ENCODE measurements around the gene BORCS8. TPM values are rescaled to one million over a fixed set of nuclear protein-coding genes. Genes with fewer than 3 reads are reported as not detected.

BORCS8 gene
- polyA plus RNA-seq, 1 donor = 18.7 TPM

Other genes with a start within 250 kb of the BORCS8 start
- gene SUGP2, start 158.6 kb downstream of the BORCS8 start, polyA plus RNA-seq (ENCODE audit: insufficient read length) = 129 TPM
- gene ARMC6, start 158.5 kb downstream of the BORCS8 start, polyA plus RNA-seq (ENCODE audit: insufficient read length) = 40.9 TPM
- gene SLC25A42, start 128.2 kb downstream of the BORCS8 start, polyA plus RNA-seq (ENCODE audit: insufficient read length) = 20.0 TPM
- gene TMEM161A, start 53.7 kb downstream of the BORCS8 start, polyA plus RNA-seq (ENCODE audit: insufficient read length) = 26.1 TPM
- 1.8 TPM for gene MEF2B, start 21.9 kb downstream of the BORCS8 start, polyA plus RNA-seq (ENCODE audit: insufficient read length)
- 62.1 TPM for gene RFXANK, start 106 bp upstream of the BORCS8 start, polyA plus RNA-seq (ENCODE audit: insufficient read length)
- 11.4 TPM for gene NR2C2AP, start 11.3 kb upstream of the BORCS8 start, polyA plus RNA-seq (ENCODE audit: insufficient read length)
- 0.05 TPM for gene NCAN, start 19.8 kb upstream of the BORCS8 start, polyA plus RNA-seq (ENCODE audit: insufficient read length)
- gene TM6SF2, start 81.1 kb upstream of the BORCS8 start, polyA plus RNA-seq (ENCODE audit: insufficient read length) = 3.4 TPM
- 57.4 TPM for gene SUGP1, start 128.4 kb upstream of the BORCS8 start, polyA plus RNA-seq (ENCODE audit: insufficient read length)
- 70.1 TPM for gene MAU2, start 128.7 kb upstream of the BORCS8 start, polyA plus RNA-seq (ENCODE audit: insufficient read length)
- gene GATAD2A, start 213.5 kb upstream of the BORCS8 start, polyA plus RNA-seq (ENCODE audit: insufficient read length) = 43.1 TPM

Data from left kidney (tissue), 1 donor.